Mesothelial cell of epicardium (in vitro differentiated cells): Measurements from ENCODE around the gene RSPH3. TPM values are rescaled to one million over a fixed set of nuclear protein-coding genes. Genes with fewer than 3 reads are reported as not detected.

Experiments used
- DNase-seq, 2 experiments: peaks; one replicate each; pipeline ENCODE4 v3.0.0; 2021; ENCODE audit warnings: low spot score in 2 of 2; ENCODE audit not compliant: unreplicated experiment in 2 of 2
- H3K27ac Mint-ChIP-seq: 2 replicates; pipeline ENCODE4 v1.8.0; 2021; ENCODE audit warnings: mixed read lengths
- H3K27me3 Mint-ChIP-seq: 2 replicates; pipeline ENCODE4 v1.8.0; 2021; ENCODE audit warnings: low read depth, mixed read lengths
- H3K36me3 Mint-ChIP-seq: 2 replicates; pipeline ENCODE4 v1.8.0; 2021; ENCODE audit warnings: mixed read lengths
- H3K4me1 Mint-ChIP-seq: 2 replicates; pipeline ENCODE4 v1.8.0; 2021; ENCODE audit warnings: mixed read lengths
- H3K4me3 Mint-ChIP-seq: 2 replicates; pipeline ENCODE4 v1.8.0; 2021; ENCODE audit warnings: mild to moderate bottlenecking, moderate library complexity, mixed read lengths
- H3K9me3 Mint-ChIP-seq: 2 replicates; pipeline ENCODE4 v1.8.0; 2021; ENCODE audit warnings: mixed read lengths
- total RNA-seq: library from RNA; stranded (reverse); gene quantifications from 3 replicates; pipeline ENCODE4 v1.2.1, GENCODE V29; 2021
- TF ChIP-seq, protein P1 (sequence below): fragments of 200-600 bp; sonication (generic); IDR thresholded peaks from one replicate; pipeline ENCODE4 v1.5.0; 2021; ENCODE audit warnings: antibody characterized with exemption; ENCODE audit not compliant: unreplicated experiment

RSPH3 gene
- total RNA-seq, 1 donor from 2014 or later: 9.3 TPM

DNA sequence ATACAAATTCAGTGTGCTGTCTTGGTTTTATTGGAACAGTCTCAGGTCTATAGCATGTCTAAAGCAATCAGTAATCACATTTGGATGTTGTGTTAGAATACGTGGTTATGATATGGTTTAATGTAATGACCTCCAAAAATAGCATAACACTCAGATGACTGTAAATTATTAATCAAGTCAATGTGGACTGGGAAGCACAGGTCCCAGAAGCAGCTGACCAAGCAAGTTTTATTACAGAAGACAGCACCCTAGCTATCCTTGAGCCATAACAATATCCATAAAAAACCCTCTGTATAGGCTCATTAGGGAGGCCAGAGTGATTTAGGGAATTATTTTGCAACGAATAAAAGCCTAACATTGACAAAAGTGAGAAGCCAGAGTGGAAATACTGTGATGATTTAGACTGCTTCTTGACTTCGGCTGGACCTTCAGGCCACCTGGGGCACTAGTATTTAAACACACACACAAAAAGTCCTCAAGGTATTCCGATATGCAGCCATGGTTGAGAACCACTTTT lies 66.9 kb downstream of the RSPH3 start:
- Mint-ChIP-seq H3K27ac (no peak overlapping the region), H3K36me3 (no peaks in the 10 kb centered on the region), H3K4me3 (no peak overlapping the region), H3K9me3 (peaks cover 7% of the 10 kb centered on the region), H3K27me3 (no peaks in the 10 kb centered on the region), H3K4me1 (peaks cover 7% of the 10 kb centered on the region)
- DNase-seq: no peak
- TF ChIP-seq, protein P1, sequence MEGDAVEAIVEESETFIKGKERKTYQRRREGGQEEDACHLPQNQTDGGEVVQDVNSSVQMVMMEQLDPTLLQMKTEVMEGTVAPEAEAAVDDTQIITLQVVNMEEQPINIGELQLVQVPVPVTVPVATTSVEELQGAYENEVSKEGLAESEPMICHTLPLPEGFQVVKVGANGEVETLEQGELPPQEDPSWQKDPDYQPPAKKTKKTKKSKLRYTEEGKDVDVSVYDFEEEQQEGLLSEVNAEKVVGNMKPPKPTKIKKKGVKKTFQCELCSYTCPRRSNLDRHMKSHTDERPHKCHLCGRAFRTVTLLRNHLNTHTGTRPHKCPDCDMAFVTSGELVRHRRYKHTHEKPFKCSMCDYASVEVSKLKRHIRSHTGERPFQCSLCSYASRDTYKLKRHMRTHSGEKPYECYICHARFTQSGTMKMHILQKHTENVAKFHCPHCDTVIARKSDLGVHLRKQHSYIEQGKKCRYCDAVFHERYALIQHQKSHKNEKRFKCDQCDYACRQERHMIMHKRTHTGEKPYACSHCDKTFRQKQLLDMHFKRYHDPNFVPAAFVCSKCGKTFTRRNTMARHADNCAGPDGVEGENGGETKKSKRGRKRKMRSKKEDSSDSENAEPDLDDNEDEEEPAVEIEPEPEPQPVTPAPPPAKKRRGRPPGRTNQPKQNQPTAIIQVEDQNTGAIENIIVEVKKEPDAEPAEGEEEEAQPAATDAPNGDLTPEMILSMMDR: no peak

DNA sequence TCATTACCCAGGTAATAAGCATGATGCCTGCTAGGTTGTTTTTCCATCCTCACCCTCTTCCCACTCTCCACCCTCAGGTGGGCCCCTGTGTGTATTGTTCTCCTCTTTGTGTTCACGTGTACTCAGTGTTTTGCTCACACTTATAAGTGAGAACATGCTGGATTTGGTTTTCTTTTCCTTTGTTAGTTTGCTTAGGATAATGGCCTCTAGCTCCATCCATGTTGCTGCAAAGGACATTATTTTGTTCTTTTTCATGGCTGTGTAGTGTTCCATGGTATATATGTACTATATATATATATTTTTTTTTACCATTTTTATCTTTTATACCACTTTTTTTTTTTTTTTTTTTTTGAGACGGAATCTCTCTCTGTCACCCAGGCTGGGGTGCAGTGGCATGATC lies 71.9 kb downstream of the RSPH3 start:
- Mint-ChIP-seq H3K27me3 (no peaks in the 10 kb centered on the region), H3K4me3 (no peak overlapping the region), H3K36me3 (no peaks in the 10 kb centered on the region), H3K9me3 (peaks cover 7% of the 10 kb centered on the region), H3K27ac (no peak overlapping the region), H3K4me1 (peaks cover 11% of the 10 kb centered on the region)
- TF ChIP-seq, protein P1: no peak
- no peak for DNase-seq

DNA sequence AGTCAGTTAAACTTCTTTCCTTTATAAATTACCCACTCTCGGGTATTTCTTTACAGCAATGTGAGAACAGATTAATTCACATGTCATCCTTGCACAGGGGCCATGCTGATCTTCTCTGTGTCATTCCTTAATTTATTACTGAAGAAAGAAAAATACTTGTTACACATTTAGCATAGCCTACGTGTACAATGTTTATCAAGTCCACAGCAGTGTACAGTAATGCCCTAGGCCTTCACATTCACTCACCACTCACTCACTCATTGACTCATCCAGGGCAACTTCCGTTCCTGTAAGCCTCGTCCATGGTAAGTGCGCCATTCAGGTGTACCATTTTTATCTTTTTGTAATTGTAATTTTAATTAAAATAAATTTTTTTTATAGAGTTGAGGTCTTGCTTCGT lies 73.6 kb downstream of the RSPH3 start:
- H3K4me1 Mint-ChIP-seq: peaks cover 11% of the 10 kb centered on the region
- peaks cover 7% of the 10 kb centered on the region for H3K9me3 Mint-ChIP-seq
- no peaks in the 10 kb centered on the region for H3K27me3 Mint-ChIP-seq
- H3K27ac Mint-ChIP-seq: peak overlapping the region; percentile 13
- no peak overlapping the region for H3K4me3 Mint-ChIP-seq
- no peaks in the 10 kb centered on the region for H3K36me3 Mint-ChIP-seq
- DNase-seq: no peak
- TF ChIP-seq, protein P1: no peak

DNA sequence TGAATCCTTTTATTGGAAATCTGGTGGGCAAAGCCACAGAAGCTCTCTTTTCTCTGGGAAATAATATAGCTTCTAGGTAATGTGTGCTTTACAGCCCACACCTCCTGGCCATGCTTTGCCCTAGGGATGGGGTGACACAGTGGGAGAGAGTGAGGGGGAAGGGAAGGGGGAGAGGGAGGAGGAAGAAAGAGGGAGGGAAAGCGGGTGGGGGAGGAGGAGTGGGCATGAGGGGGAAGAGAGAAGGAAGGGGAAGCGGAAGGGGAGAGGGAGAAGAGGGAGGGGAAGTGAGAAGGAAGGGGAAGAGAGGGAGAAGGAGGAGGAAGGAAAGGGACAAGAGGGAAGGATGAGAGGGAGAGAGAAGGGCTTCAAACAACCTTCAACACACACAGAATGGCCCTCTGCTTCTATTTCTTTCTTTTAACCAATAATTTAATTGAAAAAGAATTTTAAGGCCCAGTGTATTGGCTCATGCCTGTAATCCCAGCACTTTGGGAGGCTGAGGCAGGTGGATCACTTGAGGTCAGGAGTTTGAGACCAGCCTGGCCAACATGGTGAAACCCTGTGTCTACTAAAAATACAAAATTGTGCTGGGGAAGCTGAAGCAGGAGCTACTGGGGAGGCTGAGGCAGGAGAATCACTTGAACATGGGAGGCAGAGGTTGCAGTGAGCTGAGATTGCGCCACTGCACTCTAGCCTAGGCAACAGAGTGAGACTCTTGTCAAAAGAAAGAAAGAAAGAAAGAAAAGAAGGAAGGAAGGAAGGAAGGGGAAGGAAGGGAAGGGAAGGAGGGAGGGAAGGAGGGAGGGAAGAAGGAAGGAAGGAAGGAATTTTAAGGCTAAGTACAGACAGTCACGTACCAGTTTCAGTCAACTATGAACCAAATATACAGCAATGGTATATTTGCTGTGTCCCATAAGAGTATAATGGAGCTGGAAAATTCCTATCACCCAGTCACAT lies 75.2 kb downstream of the RSPH3 start:
- Mint-ChIP-seq H3K4me3 (no peak overlapping the region), H3K9me3 (peaks cover 6% of the 10 kb centered on the region), H3K27ac (no peak overlapping the region), H3K27me3 (no peaks in the 10 kb centered on the region), H3K4me1 (peaks cover 11% of the 10 kb centered on the region), H3K36me3 (no peaks in the 10 kb centered on the region)
- DNase-seq: no peak
- TF ChIP-seq, protein P1: no peak

DNA sequence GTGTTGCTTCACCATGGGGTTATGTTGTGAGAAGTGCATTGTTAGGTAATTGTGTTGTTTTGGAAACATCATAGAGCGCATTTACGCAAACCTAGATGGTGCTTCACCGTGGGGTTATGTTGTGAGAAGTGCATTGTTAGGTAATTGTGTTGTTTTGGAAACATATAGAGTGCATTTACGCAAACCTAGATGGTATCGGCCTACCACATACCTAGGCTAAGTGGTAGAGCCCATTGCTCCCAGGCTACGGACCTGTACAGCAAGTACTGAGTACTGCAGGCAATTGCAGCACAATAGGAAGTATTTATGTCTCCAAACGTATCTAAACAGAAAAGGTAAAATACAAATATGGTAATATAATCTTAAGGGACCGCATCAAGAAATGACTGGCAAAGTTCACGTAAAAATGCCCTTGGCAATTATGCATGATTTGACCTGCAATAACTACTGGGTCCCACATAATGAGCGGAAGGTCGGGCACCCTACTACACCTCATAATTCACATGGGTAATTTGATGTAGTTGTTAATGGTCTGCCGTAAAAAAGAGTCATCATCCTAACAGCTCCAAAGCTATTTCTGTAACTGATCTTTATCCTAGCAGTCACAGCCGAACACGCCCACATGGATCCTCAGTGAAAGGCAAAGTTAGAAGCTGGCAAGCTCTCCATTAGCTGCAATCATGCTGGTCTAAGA lies 76.0 kb downstream of the RSPH3 start:
- peak overlapping the region; percentile 25 for H3K27ac Mint-ChIP-seq
- DNase-seq: no peak
- H3K4me3 Mint-ChIP-seq: no peak overlapping the region
- H3K9me3 Mint-ChIP-seq: no peaks in the 10 kb centered on the region
- TF ChIP-seq, protein P1: no peak
- no peaks in the 10 kb centered on the region for H3K27me3 Mint-ChIP-seq
- H3K4me1 Mint-ChIP-seq: peaks cover 11% of the 10 kb centered on the region
- H3K36me3 Mint-ChIP-seq: no peaks in the 10 kb centered on the region

Other genes with a start within 250 kb of the RSPH3 start
- gene EZR, start 180.8 kb downstream of the RSPH3 start, total RNA-seq: 195 to 208 TPM (median 204 TPM) in 3 replicates
- gene TAGAP, start 44.8 kb upstream of the RSPH3 start, total RNA-seq: 0.16 to 0.32 TPM (median 0.24 TPM) in 3 replicates
- 0.31 to 0.40 TPM (median 0.34 TPM) in 3 replicates for gene FNDC1, start 169.2 kb upstream of the RSPH3 start, total RNA-seq